ENCODE data around the gene GPR176.

DNA sequence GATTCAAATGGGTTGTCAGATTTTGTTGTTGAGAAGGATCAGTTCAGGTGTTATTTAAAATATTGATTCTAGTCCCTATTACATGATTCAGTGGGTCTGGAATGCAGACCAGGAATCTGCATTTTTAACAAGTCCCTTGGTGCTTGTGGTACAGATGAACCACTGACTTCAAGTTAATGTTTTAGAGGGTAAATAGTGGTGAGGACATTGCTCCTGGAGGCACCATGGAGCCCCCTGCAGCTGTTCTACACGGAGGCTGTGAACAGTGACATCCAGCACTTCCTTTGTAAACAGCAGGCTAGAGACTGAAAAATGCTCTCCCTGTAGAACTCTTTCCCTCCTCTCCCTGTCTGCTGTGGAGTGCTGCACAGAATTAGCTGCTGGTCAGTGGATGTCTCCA lies 132.6 kb downstream of the GPR176 start:
- TF ChIP-seq, protein P1, sequence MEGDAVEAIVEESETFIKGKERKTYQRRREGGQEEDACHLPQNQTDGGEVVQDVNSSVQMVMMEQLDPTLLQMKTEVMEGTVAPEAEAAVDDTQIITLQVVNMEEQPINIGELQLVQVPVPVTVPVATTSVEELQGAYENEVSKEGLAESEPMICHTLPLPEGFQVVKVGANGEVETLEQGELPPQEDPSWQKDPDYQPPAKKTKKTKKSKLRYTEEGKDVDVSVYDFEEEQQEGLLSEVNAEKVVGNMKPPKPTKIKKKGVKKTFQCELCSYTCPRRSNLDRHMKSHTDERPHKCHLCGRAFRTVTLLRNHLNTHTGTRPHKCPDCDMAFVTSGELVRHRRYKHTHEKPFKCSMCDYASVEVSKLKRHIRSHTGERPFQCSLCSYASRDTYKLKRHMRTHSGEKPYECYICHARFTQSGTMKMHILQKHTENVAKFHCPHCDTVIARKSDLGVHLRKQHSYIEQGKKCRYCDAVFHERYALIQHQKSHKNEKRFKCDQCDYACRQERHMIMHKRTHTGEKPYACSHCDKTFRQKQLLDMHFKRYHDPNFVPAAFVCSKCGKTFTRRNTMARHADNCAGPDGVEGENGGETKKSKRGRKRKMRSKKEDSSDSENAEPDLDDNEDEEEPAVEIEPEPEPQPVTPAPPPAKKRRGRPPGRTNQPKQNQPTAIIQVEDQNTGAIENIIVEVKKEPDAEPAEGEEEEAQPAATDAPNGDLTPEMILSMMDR (IDR thresholded peaks at IDR 0.05), result no peak
- no peak for TF ChIP-seq POLR2A (IDR thresholded peaks at IDR 0.05)

Data from tibial nerve (tissue), 3 donors.